GM21515 (cell line): ENCODE results near the gene COMMD8.
"Not testable (repeated sequence)": the region's sequence is repeated elsewhere in the genome, so short reads cannot be mapped to it uniquely, and the experiment has no call there.

Source experiments
- ATAC-seq: cut with Tn5 transposase; IDR thresholded peaks from one replicate; pipeline ENCODE4 v1.9.1; 2021; ENCODE audit not compliant: unreplicated experiment

COMMD8 gene

GRCh38 chr4:47463235-47463956, at the start of gene COMMD8:
Gene COMMD8 (minus strand): TSS chr4:47463702. CDS start chr4:47463651, 51 bp downstream.
- ATAC-seq = peak; percentile 94

DNA sequence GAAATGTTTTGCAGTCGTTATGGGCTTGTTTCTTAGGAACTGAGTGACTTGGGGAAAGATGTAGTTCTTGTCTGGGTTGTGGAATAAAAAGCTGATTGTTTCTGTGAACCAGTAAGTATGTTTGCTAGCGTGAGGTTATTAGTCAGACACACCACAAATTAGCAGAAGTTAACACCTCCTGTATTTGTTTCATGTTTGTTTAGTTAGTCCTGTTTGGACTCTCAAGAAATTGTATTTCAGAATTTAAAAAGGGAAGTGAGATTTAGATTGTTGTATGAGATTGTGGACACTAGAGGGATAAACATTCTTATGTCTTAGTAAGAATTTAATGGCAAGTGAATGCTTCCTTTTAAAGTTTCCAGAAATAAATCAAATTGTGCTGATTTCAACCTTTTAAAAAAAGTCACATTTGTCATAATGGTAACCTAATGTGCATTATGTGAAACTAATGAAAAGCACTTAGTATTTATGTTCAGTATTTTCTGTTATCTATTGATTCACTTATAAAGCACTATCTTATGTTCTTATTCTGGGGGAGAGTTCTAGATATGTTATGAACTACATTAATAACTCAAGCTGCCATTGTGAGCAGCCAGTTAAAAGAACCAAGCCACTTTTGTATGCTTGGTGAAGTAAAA, 47.1 kb upstream of the COMMD8 start:
- peak; percentile 99 for ATAC-seq

DNA sequence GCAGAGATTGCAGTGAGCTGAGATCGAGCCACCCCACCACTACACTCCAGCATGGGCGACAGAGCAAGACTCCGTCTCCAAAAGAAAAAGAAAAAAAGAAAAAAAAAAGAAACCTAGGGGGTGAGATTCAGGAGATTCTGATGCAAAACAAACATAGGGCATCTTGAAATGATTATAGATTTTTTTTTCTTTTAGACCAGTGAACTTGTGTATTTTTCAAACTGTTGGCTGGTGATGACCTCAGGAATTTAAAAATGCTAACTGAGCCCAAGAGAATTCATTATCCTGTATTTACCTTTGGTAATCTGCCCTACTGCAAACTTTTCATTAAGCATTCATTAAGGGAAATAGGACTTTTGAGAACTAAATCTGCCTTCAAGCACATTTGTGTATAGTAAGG, 42.2 kb upstream of the COMMD8 start:
- no peak for ATAC-seq

DNA sequence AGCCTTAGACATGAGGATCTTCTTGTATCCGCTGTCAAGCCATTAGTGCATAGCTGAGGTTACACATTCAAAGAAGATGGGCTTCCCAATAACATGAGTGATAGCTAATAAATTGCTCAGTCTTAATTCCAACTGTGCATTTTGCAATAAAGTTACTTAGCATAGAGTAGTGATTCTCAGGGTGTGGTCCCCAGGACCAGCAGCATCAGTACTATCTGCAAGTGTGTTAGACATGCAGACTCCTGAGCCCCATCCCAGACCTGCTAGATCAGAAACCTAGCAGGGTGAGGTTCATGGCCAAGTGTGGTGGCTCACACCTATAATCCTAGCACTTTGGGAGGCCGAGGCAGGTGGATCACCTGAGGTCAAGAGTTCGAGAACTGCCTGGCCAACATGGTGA, 41.6 kb upstream of the COMMD8 start:
- ATAC-seq = no peak

DNA sequence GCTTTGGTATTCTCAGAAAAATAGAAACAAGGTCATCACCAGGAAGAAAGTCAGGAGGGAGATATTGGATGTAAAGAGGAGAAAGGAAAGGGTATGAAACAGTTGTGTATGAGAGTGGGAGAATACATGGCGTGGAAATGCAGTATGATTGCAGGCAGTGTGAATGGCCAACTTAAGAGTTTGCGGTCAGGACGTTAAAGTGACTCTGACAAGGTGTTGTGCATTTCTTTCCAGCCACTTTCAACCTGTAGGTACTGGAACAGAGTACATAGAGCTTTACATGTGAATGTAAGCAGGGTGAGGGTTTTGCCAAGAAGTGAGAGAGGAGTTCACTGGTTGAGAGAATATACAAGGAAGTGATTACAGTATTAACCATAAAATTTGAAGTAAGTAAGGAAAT, 37.3 kb upstream of the COMMD8 start:
- no peak for ATAC-seq

GRCh38 chr4:47499700-47500099, 36.2 kb upstream of the COMMD8 start:
- ATAC-seq = no peak

- no peak for ATAC-seq
Observed at GRCh38 chr4:47498899-47499298, 35.4 kb upstream of the COMMD8 start.

- no peak for ATAC-seq
Observed at GRCh38 chr4:47494124-47494430, 30.6 kb upstream of the COMMD8 start.

DNA sequence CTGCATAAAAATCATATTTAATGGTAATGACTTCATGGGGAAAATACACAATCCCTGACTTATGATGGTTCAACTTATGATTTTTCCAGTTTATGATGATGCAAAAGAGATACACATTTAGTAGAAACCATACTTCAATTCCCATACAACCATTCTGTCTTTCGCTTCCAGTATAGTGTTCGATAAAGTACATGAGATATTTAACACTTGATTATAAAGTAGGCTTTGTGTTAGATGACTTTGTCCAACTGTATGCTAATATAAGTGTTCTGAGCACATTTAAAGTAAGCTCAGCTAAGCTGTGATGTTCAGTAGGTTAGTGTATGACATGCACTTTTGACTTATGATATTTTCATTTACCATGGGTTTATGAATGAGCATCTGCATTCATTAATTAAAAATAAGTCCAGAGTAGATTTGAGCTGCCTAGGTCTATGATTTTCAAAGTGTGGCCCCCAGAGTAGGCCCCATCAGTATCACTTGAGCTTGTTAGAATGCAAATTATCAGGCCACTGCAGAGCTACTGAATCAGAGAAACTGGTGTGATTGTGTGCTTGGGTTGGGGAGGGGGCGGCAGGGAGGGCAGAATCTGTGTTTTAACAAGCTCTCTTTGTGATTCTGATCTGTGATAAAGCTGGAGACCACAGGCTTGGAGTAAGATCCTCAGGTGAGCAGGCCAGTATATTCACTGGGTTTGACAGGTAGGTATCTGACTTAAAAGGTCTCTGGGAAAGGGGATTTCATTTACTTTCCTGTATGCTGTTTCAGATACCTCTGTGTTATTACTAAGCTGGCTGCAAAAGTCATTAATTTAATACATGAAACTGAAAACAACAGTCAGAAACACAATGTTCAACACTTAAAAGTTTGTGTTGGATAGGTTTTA, 30.0 kb upstream of the COMMD8 start:
- peak; percentile 50 for ATAC-seq

DNA sequence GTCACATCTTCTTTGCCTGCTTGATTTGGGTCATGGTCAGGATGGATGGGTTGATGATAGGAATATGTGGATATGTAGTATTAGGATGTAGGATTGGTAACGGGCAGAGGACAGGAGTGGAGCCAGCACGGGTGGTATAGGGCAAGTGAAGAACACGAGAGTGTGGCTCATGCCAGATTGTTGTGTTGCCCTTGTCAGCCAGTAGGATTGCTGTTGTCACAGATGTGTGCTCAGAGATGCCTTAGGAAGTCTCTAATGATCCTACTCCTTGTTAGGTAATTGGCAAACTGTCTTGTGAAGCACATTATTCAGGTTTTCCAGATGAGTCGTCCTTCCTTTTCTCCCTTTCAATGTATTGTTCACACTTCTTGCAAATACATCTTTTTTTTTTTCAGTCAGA, 27.0 kb upstream of the COMMD8 start:
- ATAC-seq = peak; percentile 81

DNA sequence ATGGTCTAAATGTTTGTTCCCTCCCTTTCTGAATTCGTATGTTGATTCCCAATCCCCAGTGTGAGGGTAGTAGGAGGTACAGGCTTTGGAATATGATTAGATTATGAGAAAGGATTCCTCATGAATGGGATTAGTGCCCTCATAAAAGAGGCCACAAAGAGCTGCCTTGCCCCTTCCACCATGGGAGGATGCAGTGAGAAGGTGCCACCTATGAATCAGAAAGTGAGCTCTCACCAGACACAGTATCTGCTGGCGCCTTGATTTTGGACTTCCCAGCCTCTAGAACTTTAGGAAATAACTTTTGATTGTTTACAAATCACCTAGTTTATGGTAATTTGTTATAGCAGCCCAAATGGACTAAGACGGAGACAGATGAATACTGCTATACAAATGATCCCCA, 25.2 kb upstream of the COMMD8 start:
- no peak for ATAC-seq

DNA sequence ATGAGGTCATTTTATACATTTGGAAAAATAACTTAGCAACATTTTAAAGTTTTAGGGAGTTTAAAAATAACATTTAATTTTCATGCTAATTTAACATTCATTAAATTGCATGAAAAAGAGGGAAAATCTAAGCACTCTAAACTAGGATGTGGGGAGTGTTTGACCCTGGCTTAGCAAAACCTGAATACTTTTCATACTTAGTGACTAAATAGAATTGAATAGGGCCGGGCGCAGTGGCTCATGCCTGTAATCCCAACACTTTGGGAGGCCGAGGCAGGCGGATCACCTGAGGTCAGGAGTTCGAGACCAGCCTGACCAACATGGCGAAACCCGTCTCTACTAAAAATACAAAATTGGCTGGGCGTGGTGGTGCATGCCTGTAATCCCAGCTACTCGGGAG, 23.2 kb upstream of the COMMD8 start:
- not testable (repeated sequence) for ATAC-seq

- no peak for ATAC-seq
Observed at GRCh38 chr4:47486231-47486673, 22.8 kb upstream of the COMMD8 start.

GRCh38 chr4:47485768-47486167, 22.3 kb upstream of the COMMD8 start:
- no peak for ATAC-seq

DNA sequence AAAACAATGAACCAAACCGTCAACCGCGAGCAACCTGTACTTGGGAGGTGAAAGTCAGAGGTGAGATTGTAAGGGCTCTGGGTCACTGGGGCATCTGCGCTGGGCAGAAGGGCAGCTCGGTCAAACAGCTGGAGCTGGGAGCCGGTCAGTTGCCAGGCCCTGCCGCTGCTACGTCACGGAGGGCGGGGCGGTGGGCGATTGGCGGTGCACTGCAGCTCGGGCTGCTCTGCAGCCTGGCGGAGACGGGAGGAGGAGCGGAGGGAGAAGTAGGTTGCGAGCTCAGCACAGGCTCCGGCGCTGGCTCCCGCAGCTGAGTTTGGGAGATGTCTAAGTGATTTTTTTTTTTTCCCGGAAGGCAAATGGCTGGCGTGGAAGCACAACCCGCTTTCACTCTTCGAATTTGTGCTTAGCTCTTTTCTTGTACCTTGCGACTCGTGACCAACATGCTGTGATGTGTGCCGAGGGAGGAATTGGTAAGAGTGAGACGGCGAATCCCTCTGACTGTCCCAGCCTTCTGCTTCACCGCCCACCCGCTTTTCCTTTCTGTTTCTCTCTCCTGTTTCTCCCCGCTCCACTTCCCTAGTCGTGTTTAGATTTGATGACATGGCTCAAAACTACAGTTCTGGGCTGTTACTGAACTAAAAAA, 21.7 kb upstream of the COMMD8 start, which contains the start of gene ATP10D:
Gene ATP10D (plus strand): TSS at position 229 of the 646 bp plus-strand sequence. CDS start 27,266 bp downstream, outside the sequence.
- peak; percentile 98 for ATAC-seq

GRCh38 chr4:47484168-47484567, 20.7 kb upstream of the COMMD8 start:
- ATAC-seq = no peak

GRCh38 chr4:47483745-47484144, 20.2 kb upstream of the COMMD8 start:
- ATAC-seq = no peak

DNA sequence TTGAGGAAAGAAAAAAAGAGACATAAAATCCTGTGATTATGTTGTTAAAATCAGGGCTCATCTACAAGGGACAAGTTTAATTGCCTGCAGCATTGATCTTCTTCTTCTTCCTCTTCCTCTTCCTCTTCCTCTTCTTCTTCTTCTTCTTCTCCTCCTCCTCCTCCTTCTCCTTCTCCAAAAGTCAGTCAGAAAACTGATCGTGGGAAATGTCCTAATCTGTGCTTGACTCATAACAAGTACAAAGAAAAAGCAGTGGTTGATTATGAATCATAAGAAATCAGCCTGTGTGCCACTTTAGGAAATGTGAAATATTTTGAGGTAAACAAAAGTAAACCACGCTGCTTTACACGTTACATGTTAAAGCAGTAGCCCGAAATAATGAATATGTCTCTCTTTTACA, 18.8 kb upstream of the COMMD8 start:
- ATAC-seq = no peak

DNA sequence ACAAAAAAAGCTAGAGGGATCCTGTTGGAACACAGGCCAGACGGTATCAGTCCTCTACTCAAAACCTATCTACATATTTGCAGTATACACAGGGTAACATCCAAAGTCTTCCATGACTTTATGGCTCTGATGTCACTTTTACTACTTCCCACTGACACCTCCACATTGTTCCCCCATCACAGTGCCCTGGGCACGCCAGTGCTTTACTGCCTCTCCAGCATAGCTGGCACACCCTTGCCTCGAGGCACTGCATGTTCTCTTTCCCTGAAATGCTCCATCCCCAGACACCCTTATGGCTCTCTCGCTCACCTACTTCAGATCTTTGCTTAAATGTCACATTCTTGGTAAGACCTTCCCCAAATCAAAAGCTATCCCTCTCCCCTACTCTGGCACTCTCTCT, 15.3 kb upstream of the COMMD8 start:
- ATAC-seq = no peak

DNA sequence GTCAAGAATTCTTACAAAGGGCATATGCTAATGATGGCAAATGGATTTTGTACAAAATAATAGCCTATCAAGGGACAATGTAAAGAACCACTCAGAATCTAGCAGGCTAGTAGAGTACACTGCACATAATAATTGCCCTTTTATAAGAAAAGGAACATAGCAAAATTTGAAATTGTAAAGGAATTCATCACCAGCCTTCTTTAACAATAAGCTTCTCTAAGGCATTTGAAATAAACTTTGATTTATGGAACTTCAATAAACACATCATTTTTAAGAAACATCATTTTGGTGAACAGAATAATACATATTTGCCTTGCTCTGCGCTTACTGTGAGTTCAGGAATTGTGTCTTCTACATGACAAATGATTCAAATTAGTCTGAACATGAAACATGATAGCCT, 11.9 kb upstream of the COMMD8 start:
- ATAC-seq = no peak

- no peak for ATAC-seq
Observed at GRCh38 chr4:47474799-47475198, 11.3 kb upstream of the COMMD8 start.
